Vagina (tissue), 2 donors: ENCODE results near the gene LCK. TPM values are rescaled to one million over a fixed set of nuclear protein-coding genes. Genes with fewer than 3 reads are reported as not detected.
A peak's percentile ranks its signal among the peaks of the same experiment; 100 is the strongest.

Source experiments
- DNase-seq, 2 donors: peaks; one replicate each; pipeline ENCODE4 v3.0.0-alpha.2; 2017; ENCODE audit errors: extremely low spot score in 2 of 2
- H3K27ac ChIP-seq: fragments of 200-600 bp; sonication (generic); one replicate; pipeline ENCODE4 v1.5.1; 2019
- H3K27me3 ChIP-seq: fragments of 200-600 bp; sonication (generic); one replicate; pipeline ENCODE4 v1.5.1; 2019
- H3K36me3 ChIP-seq, 2 donors: fragments of 200-600 bp; sonication (generic); one replicate each; pipeline ENCODE4 v1.5.1; 2017 to 2019
- H3K4me1 ChIP-seq: fragments of 200-600 bp; sonication (generic); one replicate; pipeline ENCODE4 v1.5.1; 2019
- H3K4me3 ChIP-seq, 2 donors: fragments of 200-600 bp; sonication (generic); 1 replicate in 1 of 2; 2 replicates in 1 of 2; pipeline ENCODE4 v1.5.1; 2016 to 2019
- H3K9me3 ChIP-seq: fragments of 200-600 bp; sonication (generic); one replicate; pipeline ENCODE4 v1.5.1; 2019
- CTCF ChIP-seq, 3 experiments: fragments of 450-650 bp in 2 of 3; fragments of 200-600 bp in 1 of 3; sonication (generic) in 1 of 3; IDR thresholded peaks; one replicate each; pipeline ENCODE4 v1.5.1; 2017 to 2019; ENCODE audit warnings: antibody characterized with exemption in 3 of 3, mild to moderate bottlenecking in 2 of 3, moderate library complexity in 2 of 3
- POLR2A ChIP-seq, 2 donors: fragments of 450-650 bp; IDR thresholded peaks; one replicate each; pipeline ENCODE4 v1.6.1; 2017; ENCODE audit warnings: antibody characterized with exemption in 2 of 2, mild to moderate bottlenecking in 2 of 2, moderate library complexity in 2 of 2
- POLR2AphosphoS5 ChIP-seq, 2 donors: sonication (generic); formaldehyde crosslinking; IDR thresholded peaks; one replicate each; pipeline ENCODE4 v1.9.0; 2017; ENCODE audit warnings: antibody characterized with exemption in 2 of 2, mild to moderate bottlenecking in 2 of 2, low read depth in 1 of 2; ENCODE audit not compliant: insufficient read depth in 1 of 2
- intact Hi-C: fragments of 100-400 bp; cut with DNase I; formaldehyde crosslinking; loops from one replicate; pipeline ENCODE4 v1.15.1; 2023
- total RNA-seq: library from RNA; depleted of rRNA; stranded (reverse); fragments of >200 nt; gene quantifications from one replicate; pipeline ENCODE4 v1.2.3, GENCODE V29; 2016

Gene LCK
- total RNA-seq, 1 donor from 2014 or later: 6.4 TPM

GRCh38 chr1:32215629-32216480, 35.2 kb upstream of the LCK start:
- intact Hi-C loops: no loop called here
- DNase-seq: no peak
- peaks cover 0 to 22% of the 10 kb centered on the region in 2 donors for H3K36me3 ChIP-seq

DNA sequence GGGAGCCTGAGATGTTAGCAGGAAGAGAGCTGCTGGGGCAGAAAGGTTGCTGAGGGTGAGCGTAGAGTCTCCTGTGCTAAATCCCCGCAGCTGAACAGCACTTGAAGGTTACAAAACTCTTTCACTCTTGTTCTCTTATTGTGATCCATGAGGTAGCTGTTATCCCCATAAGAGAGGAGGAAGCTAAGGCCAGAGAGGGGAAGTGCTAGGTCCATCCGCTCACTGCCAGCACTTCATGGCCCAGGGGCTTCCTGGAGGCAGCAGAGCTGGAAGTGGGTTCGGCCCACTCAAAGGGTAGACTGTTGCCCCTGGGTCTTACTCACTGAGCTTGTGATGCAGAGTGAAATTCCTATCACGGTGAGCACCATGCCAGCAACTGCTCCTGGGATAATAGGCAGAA, 34.5 kb upstream of the LCK start:
- intact Hi-C loops: no loop called here
- no peak for TF ChIP-seq POLR2A (IDR thresholded peaks at IDR 0.05)
- no peak for TF ChIP-seq POLR2AphosphoS5 (IDR thresholded peaks at IDR 0.05; ENCODE audit: insufficient read depth in 1 of 2, low read depth in 1 of 2)
- TF ChIP-seq CTCF (IDR thresholded peaks at IDR 0.05): no peak
- Histone ChIP-seq H3K27me3 (no peaks in the 10 kb centered on the region), H3K4me3 (no peak overlapping the region), H3K9me3 (no peaks in the 10 kb centered on the region), H3K36me3 (peaks cover 0 to 22% of the 10 kb centered on the region in 2 donors), H3K4me1 (peaks cover 12% of the 10 kb centered on the region), H3K27ac (no peak overlapping the region)
- DNase-seq: no peak

More at GRCh38 chr1:32215629-32216480, 35.2 kb upstream of the LCK start:
- no peaks in the 10 kb centered on the region for H3K27me3 ChIP-seq
- no peak overlapping the region for H3K27ac ChIP-seq
- no peak overlapping the region for H3K4me3 ChIP-seq
- H3K4me1 ChIP-seq: peaks cover 5% of the 10 kb centered on the region
- no peaks in the 10 kb centered on the region for H3K9me3 ChIP-seq
- TF ChIP-seq CTCF (IDR thresholded peaks at IDR 0.05): peak in 2 of 3 experiments; percentile 24 to 37
- TF ChIP-seq POLR2AphosphoS5 (IDR thresholded peaks at IDR 0.05; ENCODE audit: insufficient read depth in 1 of 2, low read depth in 1 of 2): peak in 1 of 2 donors; percentile 25
- TF ChIP-seq POLR2A (IDR thresholded peaks at IDR 0.05): no peak

DNA sequence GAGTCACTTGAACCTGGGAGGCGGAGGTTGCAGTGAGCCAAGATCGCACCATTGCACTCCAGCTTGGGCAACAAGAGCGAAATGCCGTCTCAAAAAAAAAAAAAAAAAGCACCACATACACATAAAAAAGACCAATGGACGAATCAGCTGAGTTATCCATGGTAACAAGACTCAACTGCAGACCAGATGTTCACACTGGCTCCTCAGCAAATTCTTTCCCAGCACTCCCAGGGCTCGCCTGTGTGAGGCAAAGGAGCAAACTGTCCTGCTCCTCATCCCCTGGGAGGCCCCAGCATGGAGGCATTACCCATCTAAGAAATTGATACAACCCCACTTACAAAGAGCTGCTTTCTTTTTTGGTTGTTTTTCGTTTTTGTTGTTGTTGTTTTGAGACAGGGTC, 32.0 kb upstream of the LCK start:
- Histone ChIP-seq H3K36me3 (peaks cover 0 to 23% of the 10 kb centered on the region in 2 donors), H3K27ac (no peak overlapping the region), H3K9me3 (no peaks in the 10 kb centered on the region), H3K4me3 (no peak overlapping the region), H3K4me1 (peaks cover 27% of the 10 kb centered on the region), H3K27me3 (no peaks in the 10 kb centered on the region)
- intact Hi-C loops: no loop called here
- TF ChIP-seq CTCF (IDR thresholded peaks at IDR 0.05): no peak
- no peak for TF ChIP-seq POLR2A (IDR thresholded peaks at IDR 0.05)
- TF ChIP-seq POLR2AphosphoS5 (IDR thresholded peaks at IDR 0.05; ENCODE audit: insufficient read depth in 1 of 2, low read depth in 1 of 2): no peak
- DNase-seq: no peak

DNA sequence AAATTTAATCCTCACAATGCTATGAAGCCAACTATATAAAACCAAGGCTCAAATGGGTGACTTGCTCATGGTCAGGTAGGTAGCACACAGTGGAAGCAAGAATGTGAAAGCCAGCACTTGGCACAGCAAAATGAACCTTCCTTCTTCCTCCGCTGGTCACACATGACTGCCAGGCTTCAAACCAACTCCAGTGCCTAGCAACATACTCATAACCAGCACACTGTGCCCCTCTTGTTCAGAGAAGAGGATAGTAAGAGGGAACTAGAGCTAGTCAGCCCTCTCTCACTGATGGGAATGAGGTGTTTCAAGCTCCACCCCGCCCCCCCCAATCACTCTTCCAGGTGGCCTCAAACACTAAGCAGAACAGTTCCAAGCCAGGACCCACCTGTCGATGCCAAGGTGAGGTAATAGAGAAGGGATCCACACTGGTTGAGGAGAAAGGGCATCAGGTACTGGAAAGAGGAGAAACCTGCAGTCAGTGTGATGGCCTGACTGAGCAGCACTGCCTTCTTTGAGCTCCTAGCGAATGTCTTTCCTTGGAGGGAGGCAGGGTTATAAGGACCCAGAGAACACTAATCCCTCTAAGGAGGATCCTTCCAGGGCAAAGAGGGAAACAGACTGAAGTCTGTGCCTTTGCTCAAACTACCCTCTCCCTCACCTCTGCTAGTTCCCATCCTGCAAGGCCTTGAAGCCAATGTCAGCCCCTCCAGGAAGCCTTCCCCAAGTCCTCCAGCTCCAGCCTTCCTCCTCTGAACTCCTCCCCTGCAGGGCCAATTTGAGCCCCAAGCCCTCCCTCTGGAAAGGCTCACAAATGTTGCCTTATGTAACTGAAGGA, 30.1 kb upstream of the LCK start:
- no peak for TF ChIP-seq CTCF (IDR thresholded peaks at IDR 0.05)
- no peak for TF ChIP-seq POLR2A (IDR thresholded peaks at IDR 0.05)
- TF ChIP-seq POLR2AphosphoS5 (IDR thresholded peaks at IDR 0.05; ENCODE audit: insufficient read depth in 1 of 2, low read depth in 1 of 2): no peak
- H3K4me3 ChIP-seq: peak overlapping the region; percentile 92 to 95
- H3K4me1 ChIP-seq: peaks cover 28% of the 10 kb centered on the region
- peaks cover 0 to 28% of the 10 kb centered on the region in 2 donors for H3K36me3 ChIP-seq
- H3K9me3 ChIP-seq: no peaks in the 10 kb centered on the region
- H3K27me3 ChIP-seq: no peaks in the 10 kb centered on the region
- peak overlapping the region; percentile 87 for H3K27ac ChIP-seq
- DNase-seq: no peak
- intact Hi-C loops: loop anchor here (10.0 kb wide), 1 partner anchor 174 kb away; the partner anchor contains the start of gene BSDC1
